ENCODE data around the gene KRT85. TPM values are rescaled to one million over a fixed set of nuclear protein-coding genes. Genes with fewer than 3 reads are reported as not detected.

KRT85 gene
- total and polyA plus RNA-seq, 2 of the 13 experiments (the other 11 are each of a cell fraction or from before 2014, with no cell fraction given), result not detected

DNA sequence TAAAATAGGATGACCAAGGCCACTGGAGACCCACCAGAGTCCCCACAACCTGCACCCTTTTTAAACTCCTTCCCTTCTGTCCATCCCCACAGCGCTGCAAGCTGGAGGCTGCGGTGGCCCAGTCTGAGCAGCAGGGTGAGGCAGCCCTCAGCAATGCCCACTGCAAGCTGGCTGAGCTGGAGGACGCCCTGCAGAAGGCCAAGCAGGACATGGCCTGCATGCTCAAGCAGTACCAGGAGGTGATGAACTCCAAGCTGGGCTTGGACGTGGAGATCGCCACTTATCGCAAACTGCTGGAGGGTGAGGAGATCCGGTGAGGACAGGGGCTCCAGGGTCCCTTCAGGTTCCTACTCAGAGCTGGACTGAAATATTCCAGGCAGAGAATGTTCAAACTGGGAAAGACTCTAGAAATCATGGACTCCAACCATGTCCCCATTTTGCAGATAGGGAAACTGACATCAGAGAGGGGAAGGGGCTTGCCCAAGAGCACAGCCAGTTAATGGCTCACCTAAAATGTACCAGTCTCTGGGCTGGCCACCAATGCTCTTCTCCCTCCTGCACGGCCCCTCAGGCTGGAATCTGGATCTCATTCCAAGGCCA lies 17.2 kb downstream of the KRT85 start:
- H3K27ac ChIP-seq (ENCODE audit: extremely low read length, insufficient read depth, low read length), result no peak overlapping the region
- H3K36me3 ChIP-seq (replicated peaks in 1 of 2; ENCODE audit: control insufficient read depth in 1 of 2, insufficient read depth in 2 of 2, low read length in 2 of 2), result no peaks in the 10 kb centered on the region
- ATAC-seq, result no peak
- H3K27me3 ChIP-seq (ENCODE audit: control insufficient read depth in 1 of 2, insufficient read depth in 2 of 2, low read length in 2 of 2), result peaks cover 0 to 33% of the 10 kb centered on the region in 2 experiments; a peak in 4 of 5 replicates
- H2AFZ ChIP-seq (ENCODE audit: low read length), result no peak overlapping the region
- H3K79me2 ChIP-seq (ENCODE audit: insufficient read depth, low read length), result no peaks in the 10 kb centered on the region
- intact Hi-C loops (cut with micrococcal nuclease; ENCODE audit: unreplicated experiment), result loop anchor here (5.0 kb wide), 1 partner anchor 408 kb away; no protein-coding TSS in a partner anchor
- H3K4me1 ChIP-seq (ENCODE audit: insufficient read depth, low read length), result peaks cover 10% of the 10 kb centered on the region
- no TSS peak for BruUV-seq (replicated peaks)
- in situ Hi-C loops (cut with HindIII; ENCODE audit: extremely low pct_ligation_motif_present, low pct_unique_long_range_greater_than_20kb), result no loop called here
- no peaks in the 10 kb centered on the region for H3K9me3 ChIP-seq (ENCODE audit: low read length)
- WGBS (ENCODE audit: low lambda C conversion rate), result 56% methylated on average over 5 of the region's 8 CpGs
- H3K4me2 ChIP-seq (ENCODE audit: low read depth, low read length), result no peak overlapping the region
- DNase-seq (ENCODE audit: low spot score), result no peak
- no peak for TF ChIP-seq ETV5 (CRISPR knock-in tag; IDR thresholded peaks at IDR 0.05; ENCODE audit: borderline replicate concordance)
- TF ChIP-seq, protein P1, sequence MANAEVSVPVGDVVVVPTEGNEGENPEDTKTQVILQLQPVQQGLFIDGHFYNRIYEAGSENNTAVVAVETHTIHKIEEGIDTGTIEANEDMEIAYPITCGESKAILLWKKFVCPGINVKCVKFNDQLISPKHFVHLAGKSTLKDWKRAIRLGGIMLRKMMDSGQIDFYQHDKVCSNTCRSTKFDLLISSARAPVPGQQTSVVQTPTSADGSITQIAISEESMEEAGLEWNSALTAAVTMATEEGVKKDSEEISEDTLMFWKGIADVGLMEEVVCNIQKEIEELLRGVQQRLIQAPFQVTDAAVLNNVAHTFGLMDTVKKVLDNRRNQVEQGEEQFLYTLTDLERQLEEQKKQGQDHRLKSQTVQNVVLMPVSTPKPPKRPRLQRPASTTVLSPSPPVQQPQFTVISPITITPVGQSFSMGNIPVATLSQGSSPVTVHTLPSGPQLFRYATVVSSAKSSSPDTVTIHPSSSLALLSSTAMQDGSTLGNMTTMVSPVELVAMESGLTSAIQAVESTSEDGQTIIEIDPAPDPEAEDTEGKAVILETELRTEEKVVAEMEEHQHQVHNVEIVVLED (CRISPR knock-in tag; IDR thresholded peaks at IDR 0.05; ENCODE audit: borderline replicate concordance), result no peak
- TF ChIP-seq ZNF235 (CRISPR knock-in tag; IDR thresholded peaks at IDR 0.05; ENCODE audit: borderline replicate concordance), result no peak
- TF ChIP-seq, protein P2, sequence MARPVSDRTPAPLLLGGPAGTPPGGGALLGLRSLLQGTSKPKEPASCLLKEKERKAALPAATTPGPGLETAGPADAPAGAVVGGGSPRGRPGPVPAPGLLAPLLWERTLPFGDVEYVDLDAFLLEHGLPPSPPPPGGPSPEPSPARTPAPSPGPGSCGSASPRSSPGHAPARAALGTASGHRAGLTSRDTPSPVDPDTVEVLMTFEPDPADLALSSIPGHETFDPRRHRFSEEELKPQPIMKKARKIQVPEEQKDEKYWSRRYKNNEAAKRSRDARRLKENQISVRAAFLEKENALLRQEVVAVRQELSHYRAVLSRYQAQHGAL (CRISPR knock-in tag; IDR thresholded peaks at IDR 0.05; ENCODE audit: not compliant biosample characterization), result no peak
- TF ChIP-seq IKZF4 (CRISPR knock-in tag; IDR thresholded peaks at IDR 0.05; ENCODE audit: borderline replicate concordance, low read depth, not compliant biosample characterization), result no peak
- TF ChIP-seq ZSCAN30 (CRISPR knock-in tag; IDR thresholded peaks at IDR 0.05), result no peak
- TF ChIP-seq, protein P3, sequence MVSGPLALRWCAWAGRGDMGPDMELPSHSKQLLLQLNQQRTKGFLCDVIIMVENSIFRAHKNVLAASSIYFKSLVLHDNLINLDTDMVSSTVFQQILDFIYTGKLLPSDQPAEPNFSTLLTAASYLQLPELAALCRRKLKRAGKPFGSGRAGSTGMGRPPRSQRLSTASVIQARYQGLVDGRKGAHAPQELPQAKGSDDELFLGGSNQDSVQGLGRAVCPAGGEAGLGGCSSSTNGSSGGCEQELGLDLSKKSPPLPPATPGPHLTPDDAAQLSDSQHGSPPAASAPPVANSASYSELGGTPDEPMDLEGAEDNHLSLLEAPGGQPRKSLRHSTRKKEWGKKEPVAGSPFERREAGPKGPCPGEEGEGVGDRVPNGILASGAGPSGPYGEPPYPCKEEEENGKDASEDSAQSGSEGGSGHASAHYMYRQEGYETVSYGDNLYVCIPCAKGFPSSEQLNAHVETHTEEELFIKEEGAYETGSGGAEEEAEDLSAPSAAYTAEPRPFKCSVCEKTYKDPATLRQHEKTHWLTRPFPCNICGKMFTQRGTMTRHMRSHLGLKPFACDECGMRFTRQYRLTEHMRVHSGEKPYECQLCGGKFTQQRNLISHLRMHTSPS (CRISPR knock-in tag; IDR thresholded peaks at IDR 0.05; ENCODE audit: low read depth), result no peak
- H4K20me1 ChIP-seq (ENCODE audit: insufficient read depth, low read length), result no peaks in the 10 kb centered on the region
- no peak overlapping the region for H3K4me3 ChIP-seq (replicated peaks in 1 of 3; ENCODE audit: insufficient read depth in 1 of 3, low read depth in 2 of 3, low read length in 3 of 3)
- no peak for FAIRE-seq
- CTCF ChIA-PET (ENCODE audit: low intra/inter-chr PET ratio, low total read pairs), result no interaction called here
- H3K9ac ChIP-seq (ENCODE audit: insufficient read depth, low read depth, low read length), result no peak overlapping the region
- POLR2A ChIA-PET, result no interaction called here
